ENCODE data around the gene PCBP3.
"Not testable (repeated sequence)": the region's sequence is repeated elsewhere in the genome, so short reads cannot be mapped to it uniquely, and the experiment has no call there.

PCBP3 gene

DNA sequence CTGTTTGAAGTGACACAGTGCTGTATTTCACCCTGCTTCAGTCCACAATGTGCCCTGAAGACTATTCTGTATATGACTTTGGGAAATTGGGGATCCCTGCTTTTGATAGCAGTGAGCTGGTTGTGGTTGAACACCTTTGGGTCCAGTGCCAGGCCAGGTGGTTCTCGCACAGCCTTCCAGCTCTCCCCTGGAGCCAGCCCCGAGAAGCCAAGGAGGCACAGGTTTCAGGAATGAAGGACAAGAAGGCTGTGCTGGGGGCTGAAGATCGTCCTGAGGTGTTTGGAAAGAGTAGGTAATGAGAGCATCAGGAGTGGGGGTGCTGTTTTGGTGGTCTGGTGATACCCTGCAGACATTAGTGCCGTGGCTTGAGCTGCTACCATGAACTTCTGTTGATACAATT lies 206.7 kb downstream of the PCBP3 start:
- no peak for DNase-seq

- not testable (repeated sequence) for DNase-seq
Measured at GRCh38 chr21:45852386-45852785, 208.9 kb downstream of the PCBP3 start.

- no peak for DNase-seq
Measured at GRCh38 chr21:45852886-45853400, 209.4 kb downstream of the PCBP3 start.

- no peak for DNase-seq
Measured at GRCh38 chr21:45853703-45854342, 210.3 kb downstream of the PCBP3 start.

DNA sequence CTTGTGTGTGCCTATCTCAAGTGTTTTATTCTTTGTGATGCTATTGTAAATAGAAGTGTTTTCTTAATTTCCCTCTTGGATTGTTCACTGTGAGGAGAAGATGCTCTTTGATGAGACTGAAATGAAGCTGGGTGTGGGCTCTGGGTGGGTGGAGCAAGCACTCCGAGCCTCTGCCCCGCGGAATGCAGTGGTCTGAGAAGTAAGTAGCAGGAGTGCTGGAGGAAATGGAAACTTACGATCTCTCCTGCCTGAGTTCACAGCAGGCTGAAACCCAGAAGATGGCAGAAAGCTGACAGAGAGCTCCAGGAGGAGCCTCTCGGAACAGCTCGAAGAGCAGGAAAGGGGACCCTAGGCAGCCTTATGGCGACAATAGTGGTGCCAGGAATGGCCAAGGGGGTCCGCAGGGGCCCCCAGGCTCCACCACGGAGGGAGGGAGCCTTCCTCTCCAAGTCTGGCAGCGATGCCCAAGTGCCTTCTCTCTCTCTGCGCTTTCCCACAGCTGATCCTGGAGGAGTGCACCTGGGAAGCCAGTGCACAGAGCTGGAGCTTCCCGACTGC lies 211.2 kb downstream of the PCBP3 start:
- no peak for DNase-seq

DNA sequence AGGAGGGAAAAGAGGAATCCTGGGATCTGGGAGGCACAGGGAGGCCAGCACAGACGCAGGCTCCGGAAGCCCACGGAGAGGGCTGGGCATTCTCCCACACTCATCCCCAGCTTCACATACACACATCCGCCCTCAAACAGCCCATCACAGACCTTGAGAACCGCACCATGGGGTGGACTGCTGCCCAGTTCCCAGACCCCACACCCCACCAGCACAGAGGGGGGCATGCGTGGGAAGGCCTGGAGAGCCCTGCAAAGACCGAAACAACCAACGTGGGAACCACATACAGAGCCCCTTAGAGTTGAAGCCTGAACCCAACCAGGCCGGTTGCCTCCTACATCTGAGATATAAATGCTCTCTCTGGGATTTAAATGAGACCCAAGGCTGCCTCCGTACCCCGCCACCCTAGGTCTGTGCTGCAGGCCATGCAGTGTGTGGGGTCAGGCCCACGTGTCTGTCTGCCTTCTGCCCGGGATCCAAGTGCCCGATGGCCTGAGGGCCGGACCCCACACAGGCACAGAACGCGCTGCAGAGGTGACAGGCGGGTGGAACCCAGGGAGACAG lies 211.8 kb downstream of the PCBP3 start:
- no peak for DNase-seq

DNA sequence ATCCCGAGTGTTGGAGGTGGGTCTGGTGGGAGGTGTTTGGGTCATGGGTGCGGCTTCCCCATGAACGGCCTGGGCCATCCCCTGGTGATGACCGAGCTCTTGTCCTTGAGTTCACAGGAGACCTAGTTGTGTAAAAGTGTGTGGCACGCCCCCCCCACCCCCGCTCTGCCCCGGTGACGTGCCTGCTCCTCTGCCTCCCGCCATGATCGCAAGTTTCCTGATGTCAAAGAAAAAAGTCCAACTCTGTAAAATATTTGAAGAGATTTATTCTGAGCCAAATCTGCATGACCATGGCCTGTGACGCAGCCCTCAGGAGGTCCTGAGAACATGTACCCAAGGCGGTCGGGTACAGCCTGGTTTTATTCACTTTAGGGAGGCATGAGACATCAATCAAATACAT lies 212.9 kb downstream of the PCBP3 start:
- DNase-seq: no peak

DNA sequence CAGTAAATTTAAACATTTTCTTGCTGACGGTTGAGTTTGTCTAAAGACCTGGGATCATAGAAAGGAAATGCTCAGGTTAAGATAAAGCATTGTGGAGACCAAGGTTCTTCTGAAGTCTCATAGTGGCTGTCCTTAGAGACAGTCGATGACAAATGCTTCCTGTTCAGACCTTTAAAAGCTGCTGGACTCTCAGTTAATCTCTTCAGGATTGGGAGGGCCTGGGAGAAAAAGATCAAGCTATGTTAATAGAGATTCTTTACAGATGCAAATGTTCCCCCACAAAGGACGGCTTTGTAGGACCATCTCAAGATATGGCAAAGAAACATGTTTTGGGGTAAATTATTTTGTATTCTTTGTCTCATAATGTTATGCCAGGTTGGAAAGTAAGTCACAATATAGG lies 213.4 kb downstream of the PCBP3 start:
- no peak for DNase-seq

DNA sequence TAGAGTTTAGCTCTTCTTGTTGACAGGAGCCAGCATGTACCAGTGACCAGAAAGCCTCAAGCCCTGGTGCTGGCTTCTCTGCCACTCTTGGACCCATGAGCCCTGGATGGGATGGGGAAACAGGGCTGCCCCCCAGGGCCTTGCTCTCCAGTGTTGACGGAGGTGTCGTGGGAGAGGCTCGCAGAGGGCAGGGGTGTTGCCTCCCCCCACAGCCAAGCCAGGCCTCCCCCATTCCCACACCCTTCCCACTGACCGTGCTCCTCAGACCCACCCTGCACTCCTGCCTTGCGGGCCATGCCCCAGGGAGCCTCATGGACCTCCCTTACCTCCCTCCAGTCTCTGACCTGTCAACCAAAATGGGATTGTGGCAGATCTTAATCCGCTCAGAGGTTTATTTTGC lies 214.2 kb downstream of the PCBP3 start:
- DNase-seq: no peak

DNA sequence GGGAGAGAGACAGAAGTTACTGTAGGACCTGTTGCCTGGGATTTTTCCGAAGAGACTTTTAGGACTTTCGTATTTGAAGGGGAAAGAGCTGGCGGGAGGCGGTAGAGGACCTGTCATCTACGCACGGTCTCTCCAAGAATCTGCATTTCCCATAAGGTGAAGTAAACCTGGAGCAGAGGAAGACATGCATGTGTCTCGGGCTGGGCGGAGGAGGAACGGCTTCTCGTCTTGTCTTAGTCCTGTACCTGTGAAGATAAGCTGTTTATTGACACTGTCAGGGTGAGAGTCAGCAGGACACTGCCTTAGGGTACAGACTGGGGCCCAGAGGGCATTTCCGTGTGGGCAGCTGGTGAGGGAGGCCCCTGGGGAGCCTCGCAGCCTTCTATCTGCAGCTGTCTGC lies 214.7 kb downstream of the PCBP3 start:
- no peak for DNase-seq

- DNase-seq: no peak
Measured at GRCh38 chr21:45859041-45859761, 215.7 kb downstream of the PCBP3 start.

DNA sequence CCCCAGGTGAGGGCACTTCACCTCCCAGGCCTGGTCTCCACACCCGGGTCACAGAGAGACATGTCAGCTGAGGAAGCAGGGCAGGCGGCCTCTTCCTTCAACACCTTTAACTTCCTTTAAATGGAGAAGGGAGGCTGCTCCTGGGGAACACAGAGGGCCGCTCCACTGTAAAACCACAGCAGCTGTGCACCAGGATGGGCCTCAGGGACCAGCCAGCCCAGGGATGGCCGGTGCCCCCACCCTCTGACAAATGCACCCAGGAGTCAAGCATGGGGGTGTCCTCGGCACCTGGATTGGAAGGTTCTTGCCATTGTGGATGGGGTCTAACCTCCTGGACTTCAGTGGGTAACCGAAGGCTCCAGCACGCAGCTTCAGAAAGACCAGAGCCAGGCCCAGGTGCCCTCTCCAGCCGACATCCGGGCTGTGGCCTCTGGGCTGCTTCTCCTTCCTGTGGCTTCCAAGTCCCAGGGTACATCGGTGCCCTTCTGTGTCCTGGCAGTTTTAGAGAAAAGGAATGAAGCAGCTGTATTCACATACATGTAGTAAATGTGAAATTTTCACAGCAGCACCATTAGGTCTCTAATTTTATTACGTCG lies 216.3 kb downstream of the PCBP3 start:
- no peak for DNase-seq

- DNase-seq: no peak
Measured at GRCh38 chr21:45860493-45861155, 217.1 kb downstream of the PCBP3 start.

GRCh38 chr21:45861156-45861870 lies 217.8 kb downstream of the PCBP3 start:
- no peak for DNase-seq

DNA sequence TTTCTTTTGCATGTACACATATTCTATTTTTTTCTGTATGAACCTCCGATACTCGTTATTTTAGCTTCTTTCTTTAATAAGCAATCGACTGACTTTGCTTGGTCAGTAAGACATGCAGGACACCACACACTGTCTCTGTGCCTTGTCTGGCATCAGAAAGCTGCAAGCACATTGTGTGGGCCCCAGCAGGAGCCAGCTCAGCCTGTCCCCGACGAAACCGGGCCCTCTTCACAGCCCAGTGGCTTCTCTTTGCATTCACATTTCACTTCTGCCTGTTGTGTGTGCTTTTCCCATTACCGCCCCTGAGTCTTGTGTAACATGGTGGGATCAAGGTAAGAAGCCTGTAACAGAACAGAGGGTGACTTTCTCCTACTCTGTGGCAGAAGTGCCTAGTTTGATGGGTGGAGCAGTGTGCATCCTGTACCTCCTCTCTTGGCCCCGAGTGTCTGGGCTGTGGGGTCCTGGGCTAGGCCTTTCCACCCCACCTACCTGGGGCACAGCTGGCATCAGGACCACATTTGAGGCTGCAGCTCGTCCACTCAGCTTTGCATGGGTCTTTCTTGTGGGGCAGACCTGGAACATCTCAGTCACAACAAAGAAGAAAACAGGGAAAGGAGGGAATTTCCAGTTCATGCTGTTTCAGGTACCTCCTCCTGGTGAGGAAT lies 219.2 kb downstream of the PCBP3 start:
- DNase-seq: no peak

DNA sequence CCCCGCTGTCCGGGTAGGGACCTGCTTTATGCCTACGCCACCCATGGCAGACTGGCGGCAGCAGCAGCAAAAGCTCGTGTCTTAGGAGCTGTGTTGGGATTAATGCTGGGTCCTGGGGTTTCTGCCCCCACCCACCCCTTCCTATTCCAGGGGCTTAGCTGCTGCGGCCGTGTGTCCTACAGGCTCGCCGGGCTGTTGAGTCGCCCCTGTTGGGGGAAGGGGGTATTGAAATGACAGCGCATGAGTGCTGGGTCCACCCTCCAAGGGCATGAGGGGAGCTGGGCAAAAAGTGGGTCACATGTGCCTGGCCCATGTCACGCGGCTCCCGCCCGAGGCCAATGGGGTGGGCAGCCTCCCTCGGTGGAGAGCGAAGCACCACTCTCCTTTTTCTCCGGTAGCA lies 219.7 kb downstream of the PCBP3 start:
- DNase-seq: no peak

DNA sequence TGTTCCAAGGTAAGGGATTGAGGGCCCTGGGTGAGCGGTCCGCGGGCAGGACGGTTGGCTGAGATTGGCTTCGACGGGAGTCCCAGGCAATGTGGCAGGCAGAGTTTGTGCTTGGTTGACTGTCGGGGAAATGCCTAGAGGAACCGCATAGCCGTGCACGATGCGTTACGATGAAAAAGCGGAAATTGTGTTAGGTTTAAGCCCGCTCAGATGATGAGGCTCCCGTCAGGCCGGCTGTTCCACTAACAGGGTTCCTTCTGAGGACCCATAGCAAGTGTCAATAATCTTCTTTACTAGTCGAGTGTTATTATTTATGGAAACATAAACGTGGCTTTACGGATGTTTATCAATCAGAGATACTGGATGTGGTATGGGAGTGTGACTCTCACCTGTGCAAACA lies 220.2 kb downstream of the PCBP3 start:
- no peak for DNase-seq

- DNase-seq: no peak
Measured at GRCh38 chr21:45864436-45864835, 220.9 kb downstream of the PCBP3 start.

GRCh38 chr21:45865106-45865835 lies 221.7 kb downstream of the PCBP3 start:
- DNase-seq: no peak

- DNase-seq: no peak
Measured at GRCh38 chr21:45866551-45866950, 223.0 kb downstream of the PCBP3 start.
